Panc1 (cell line): ENCODE measurements around the gene ZNF580.

Experiments
- CTCF ChIP-seq: fragments of 450-650 bp; IDR thresholded peaks from 2 replicates; pipeline ENCODE4 v1.5.1; 2017; ENCODE audit warnings: mild to moderate bottlenecking
- POLR2AphosphoS5 ChIP-seq: IDR thresholded peaks from 2 replicates; pipeline ENCODE4 v1.6.1; 2012; ENCODE audit warnings: mild to moderate bottlenecking, low read depth, low read length, moderate library complexity
- SIN3A ChIP-seq: IDR thresholded peaks from 2 replicates; pipeline ENCODE4 v1.6.1; 2012; ENCODE audit warnings: low read depth, mild to moderate bottlenecking, low read length, moderate library complexity, borderline replicate concordance; ENCODE audit not compliant: insufficient read depth
- TCF7L2 ChIP-seq: IDR thresholded peaks from 2 replicates; pipeline ENCODE4 v1.6.1; 2011; ENCODE audit warnings: mild to moderate bottlenecking, low read depth, low read length, inconsistent platforms
- TF ChIP-seq, protein P1 (sequence below), 2 experiments: IDR thresholded peaks; 2 replicates each; pipeline ENCODE4 v1.6.1; 2011 to 2012; ENCODE audit warnings: low read depth in 2 of 2, control low read depth in 1 of 2, low read length in 1 of 2, mild to moderate bottlenecking in 1 of 2, moderate library complexity in 1 of 2; ENCODE audit not compliant: insufficient read depth in 1 of 2

GRCh38 chr19:55654323-55654867 is 13.6 kb downstream of the ZNF580 start:
- TF ChIP-seq CTCF (no peak), POLR2AphosphoS5 (no peak), TCF7L2 (no peak), SIN3A (no peak; the same call in 1 of the 2 replicates)
- TF ChIP-seq, protein P1, sequence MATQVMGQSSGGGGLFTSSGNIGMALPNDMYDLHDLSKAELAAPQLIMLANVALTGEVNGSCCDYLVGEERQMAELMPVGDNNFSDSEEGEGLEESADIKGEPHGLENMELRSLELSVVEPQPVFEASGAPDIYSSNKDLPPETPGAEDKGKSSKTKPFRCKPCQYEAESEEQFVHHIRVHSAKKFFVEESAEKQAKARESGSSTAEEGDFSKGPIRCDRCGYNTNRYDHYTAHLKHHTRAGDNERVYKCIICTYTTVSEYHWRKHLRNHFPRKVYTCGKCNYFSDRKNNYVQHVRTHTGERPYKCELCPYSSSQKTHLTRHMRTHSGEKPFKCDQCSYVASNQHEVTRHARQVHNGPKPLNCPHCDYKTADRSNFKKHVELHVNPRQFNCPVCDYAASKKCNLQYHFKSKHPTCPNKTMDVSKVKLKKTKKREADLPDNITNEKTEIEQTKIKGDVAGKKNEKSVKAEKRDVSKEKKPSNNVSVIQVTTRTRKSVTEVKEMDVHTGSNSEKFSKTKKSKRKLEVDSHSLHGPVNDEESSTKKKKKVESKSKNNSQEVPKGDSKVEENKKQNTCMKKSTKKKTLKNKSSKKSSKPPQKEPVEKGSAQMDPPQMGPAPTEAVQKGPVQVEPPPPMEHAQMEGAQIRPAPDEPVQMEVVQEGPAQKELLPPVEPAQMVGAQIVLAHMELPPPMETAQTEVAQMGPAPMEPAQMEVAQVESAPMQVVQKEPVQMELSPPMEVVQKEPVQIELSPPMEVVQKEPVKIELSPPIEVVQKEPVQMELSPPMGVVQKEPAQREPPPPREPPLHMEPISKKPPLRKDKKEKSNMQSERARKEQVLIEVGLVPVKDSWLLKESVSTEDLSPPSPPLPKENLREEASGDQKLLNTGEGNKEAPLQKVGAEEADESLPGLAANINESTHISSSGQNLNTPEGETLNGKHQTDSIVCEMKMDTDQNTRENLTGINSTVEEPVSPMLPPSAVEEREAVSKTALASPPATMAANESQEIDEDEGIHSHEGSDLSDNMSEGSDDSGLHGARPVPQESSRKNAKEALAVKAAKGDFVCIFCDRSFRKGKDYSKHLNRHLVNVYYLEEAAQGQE (IDR thresholded peaks at IDR 0.05; ENCODE audit: insufficient read depth in 1 of 2, low read depth in 2 of 2, low read length in 1 of 2) = no peak
